HCT116 (cell line): Measurements from ENCODE around the gene PDSS1. TPM values are rescaled to one million over a fixed set of nuclear protein-coding genes. Genes with fewer than 3 reads are reported as not detected.

ENCODE experiments used
- ATAC-seq: fragments of 200-7000 bp; cut with Tn5 transposase; 2 replicates; pipeline ENCODE4 v1.9.1; 2020; ENCODE audit warnings: mild to moderate bottlenecking, moderate library complexity
- BruUV-seq: library from RNA; stranded (reverse); fragments of 400-500 nt; replicated peaks from 2 replicates; lab custom pipeline; 2021; lab: Mats Ljungman, UMichigan
- CTCF ChIA-PET: fragments of 300-600 bp; sonication (Branson Sonifier 250); formaldehyde crosslinking; loops from one replicate; lab custom pipeline; 2021; ENCODE audit warnings: antibody characterized with exemption; lab: Charles Lee
- POLR2A ChIA-PET: fragments of 300-600, 350-600 bp; sonication (Branson Sonifier 250); formaldehyde crosslinking; loops from one replicate; lab custom pipeline; 2021; ENCODE audit warnings: antibody characterized with exemption; lab: Charles Lee
- RAD21 ChIA-PET, 2 experiments: fragments of 300-600 bp; sonication (Branson Sonifier 250); formaldehyde crosslinking; loops; one replicate each; lab custom pipeline; 2023; ENCODE audit warnings: low total read pairs in 2 of 2; ENCODE audit not compliant: uncharacterized antibody in 2 of 2, unreplicated experiment in 2 of 2, low non-redundant PET in 1 of 2; lab: Charles Lee
- DNase-seq: peaks from one replicate; pipeline ENCODE4 v3.0.0-alpha.2; 2010; ENCODE audit warnings: low read depth, low spot score
- H2AFZ ChIP-seq: fragments of 200-600 bp; shearing (Covaris generic), sonication (generic); 2 replicates; pipeline ENCODE4 v1.6.1; 2017; ENCODE audit warnings: low read depth, mixed run types, mixed read lengths, antibody characterized with exemption, low read length; ENCODE audit not compliant: poor library complexity, severe bottlenecking
- H3K27ac ChIP-seq: 2 replicates; pipeline ENCODE4 v1.5.1; 2012; ENCODE audit warnings: low read depth, low read length
- H3K27me3 ChIP-seq: fragments of 200-600 bp; sonication (generic); 2 replicates; pipeline ENCODE4 v1.6.1; 2016; ENCODE audit warnings: mixed run types, low read length, mixed read lengths; ENCODE audit not compliant: insufficient read depth
- H3K36me3 ChIP-seq, 2 experiments: fragments of 200-500 bp in 1 of 2; fragments of 200-600 bp in 1 of 2; sonication (Bioruptor generic) in 1 of 2; sonication (generic) in 1 of 2; 2 replicates each; pipeline versions ENCODE4 v1.5.1 to v1.6.1; 2014 to 2016; ENCODE audit warnings: low read length in 2 of 2, inconsistent platforms in 1 of 2, mixed read lengths in 1 of 2, mixed run types in 1 of 2; ENCODE audit not compliant: insufficient read depth in 2 of 2, control insufficient read depth in 1 of 2
- H3K4me1 ChIP-seq, 2 experiments: fragments of 200-600 bp in 1 of 2; sonication (generic) in 1 of 2; 2 replicates each; pipeline versions ENCODE4 v1.5.1 to v1.6.1; 2012 to 2017; ENCODE audit warnings: low read length in 2 of 2, inconsistent platforms in 1 of 2, mild to moderate bottlenecking in 1 of 2, mixed read lengths in 1 of 2, mixed run types in 1 of 2, moderate library complexity in 1 of 2; ENCODE audit not compliant: insufficient read depth in 2 of 2, control insufficient read depth in 1 of 2
- H3K4me2 ChIP-seq: fragments of 200-600 bp; sonication (generic); 2 replicates; pipeline ENCODE4 v1.6.1; 2017; ENCODE audit warnings: mixed run types, low read length, mixed read lengths
- H3K4me3 ChIP-seq, 2 experiments: fragments of 200-600 bp in 1 of 2; sonication (generic) in 1 of 2; replicated peaks in 1 of 2; 2 replicates each; pipeline ENCODE4 v1.5.1; 2011 to 2016; ENCODE audit warnings: low read length in 2 of 2, control low read depth in 1 of 2, low read depth in 1 of 2, mild to moderate bottlenecking in 1 of 2, mixed read lengths in 1 of 2, mixed run types in 1 of 2
- H3K79me2 ChIP-seq: fragments of 200-600 bp; sonication (generic); 2 replicates; pipeline ENCODE4 v1.6.1; 2017; ENCODE audit warnings: mild to moderate bottlenecking, mixed run types, low read length, moderate library complexity, mixed read lengths; ENCODE audit not compliant: insufficient read depth
- H3K9ac ChIP-seq: fragments of 200-600 bp; sonication (generic); 2 replicates; pipeline ENCODE4 v1.6.1; 2016; ENCODE audit warnings: low read length, mixed read lengths
- H3K9me2 ChIP-seq: fragments of 200-600 bp; sonication (generic), shearing (Covaris generic); 2 replicates; pipeline ENCODE4 v1.6.1; 2017; ENCODE audit warnings: mixed run types, mild to moderate bottlenecking, moderate library complexity; ENCODE audit not compliant: insufficient read depth
- H3K9me3 ChIP-seq, 2 experiments: fragments of 200-500 bp in 1 of 2; fragments of 200-600 bp in 1 of 2; sonication (Bioruptor generic) in 1 of 2; sonication (generic) in 1 of 2; 2 replicates each; pipeline ENCODE4 v1.6.1; 2014 to 2017; ENCODE audit warnings: low read length in 2 of 2, mixed read lengths in 2 of 2, inconsistent platforms in 1 of 2, low read depth in 1 of 2, mild to moderate bottlenecking in 1 of 2, mixed run types in 1 of 2, moderate library complexity in 1 of 2; ENCODE audit not compliant: control insufficient read depth in 1 of 2, insufficient read depth in 1 of 2
- H4K20me1 ChIP-seq: fragments of 200-600 bp; sonication (generic), shearing (Covaris generic); 2 replicates; pipeline ENCODE4 v1.6.1; 2017; ENCODE audit warnings: mixed run types, mild to moderate bottlenecking, moderate library complexity; ENCODE audit not compliant: insufficient read depth
- CBX3 ChIP-seq: IDR thresholded peaks from 2 replicates; pipeline ENCODE4 v1.6.1; 2012; ENCODE audit warnings: low read depth
- EGR1 ChIP-seq: IDR thresholded peaks from 2 replicates; pipeline ENCODE4 v1.6.1; 2012; ENCODE audit warnings: low read depth
- ELF1 ChIP-seq: IDR thresholded peaks from 2 replicates; pipeline ENCODE4 v1.6.1; 2012; ENCODE audit warnings: low read depth, borderline replicate concordance
- JUND ChIP-seq: IDR thresholded peaks from 2 replicates; pipeline ENCODE4 v1.6.1; 2012
- POLR2A ChIP-seq: IDR thresholded peaks from 2 replicates; pipeline ENCODE4 v1.7.0; 2011; ENCODE audit warnings: borderline replicate concordance; ENCODE audit not compliant: insufficient read depth, insufficient read length; ENCODE audit errors: extremely low read depth
- POLR2AphosphoS5 ChIP-seq: IDR thresholded peaks from 2 replicates; pipeline ENCODE4 v1.6.1; 2011; ENCODE audit warnings: mild to moderate bottlenecking, low read depth, low read length, moderate library complexity
- SIN3A ChIP-seq: IDR thresholded peaks from 2 replicates; pipeline ENCODE4 v1.6.1; 2012; ENCODE audit warnings: low read depth
- TCF7L2 ChIP-seq: IDR thresholded peaks from 2 replicates; pipeline ENCODE4 v1.7.0; 2011; ENCODE audit warnings: borderline replicate concordance, inconsistent platforms; ENCODE audit not compliant: insufficient read depth, insufficient read length; ENCODE audit errors: extremely low read depth
- YY1 ChIP-seq: IDR thresholded peaks from 2 replicates; pipeline ENCODE4 v1.6.1; 2011; ENCODE audit warnings: low read length, low read depth, moderate library complexity, mild to moderate bottlenecking; ENCODE audit not compliant: insufficient replicate concordance; ENCODE audit errors: extremely low read depth
- ZFX ChIP-seq: fragments of 450-650 bp; IDR thresholded peaks from 2 replicates; pipeline ENCODE4 v1.6.1; 2017
- ZNF274 ChIP-seq: fragments of 200-500 bp; sonication (Bioruptor generic); IDR thresholded peaks from 2 replicates; pipeline ENCODE4 v1.6.1; 2014; ENCODE audit warnings: mild to moderate bottlenecking, low read depth, low read length, inconsistent platforms
- intact Hi-C: fragments of 100-400 bp; cut with micrococcal nuclease; formaldehyde crosslinking; loops from 2 replicates; pipeline ENCODE4 v1.10.0; 2022
- total RNA-seq: library from RNA; stranded (reverse); gene quantifications from one replicate; pipeline ENCODE4 v1.2.1, GENCODE V29; 2021; ENCODE audit not compliant: unreplicated experiment
- TF ChIP-seq, protein P1 (sequence below), 3 experiments: fragments of 200-600 bp in 1 of 3; sonication (generic) in 1 of 3; IDR thresholded peaks in 2 of 3; conservative IDR thresholded peaks in 1 of 3; 2 replicates each; pipeline ENCODE4 v1.5.1; 2012 to 2017; ENCODE audit warnings: low read depth in 2 of 3, low read length in 2 of 3, antibody characterized with exemption in 1 of 3, borderline replicate concordance in 1 of 3, control low read depth in 1 of 3, mild to moderate bottlenecking in 1 of 3, mixed read lengths in 1 of 3, mixed run types in 1 of 3, moderate library complexity in 1 of 3; ENCODE audit not compliant: insufficient read depth in 1 of 3
- TF ChIP-seq, protein P2 (sequence below): IDR thresholded peaks from 2 replicates; pipeline ENCODE4 v1.6.1; 2011; ENCODE audit warnings: mild to moderate bottlenecking, low read length, moderate library complexity; ENCODE audit not compliant: insufficient replicate concordance; ENCODE audit errors: extremely low read depth
- TF ChIP-seq, protein P3 (sequence below): IDR thresholded peaks from 2 replicates; pipeline ENCODE4 v1.6.1; 2012
- TF ChIP-seq, protein P4 (sequence below): IDR thresholded peaks from 2 replicates; pipeline ENCODE4 v1.6.1; 2012; ENCODE audit warnings: low read depth

PDSS1 gene
- total RNA-seq, 1 experiment from 2014 or later = 23.5 TPM

- Histone ChIP-seq H3K4me2 (no peak overlapping the region), H3K4me1 (peaks cover under 1 to 6% of the 10 kb centered on the region in 2 experiments; a peak in 3 of 4 replicates), H3K27ac (no peak overlapping the region), H3K9ac (no peak overlapping the region), H3K9me3 (no peaks in the 10 kb centered on the region), H3K9me2 (no peaks in the 10 kb centered on the region), H3K4me3 (no peak overlapping the region), H3K79me2 (peaks cover 89% of the 10 kb centered on the region), H2AFZ (no peak overlapping the region), H4K20me1 (0 out of 2 replicates have a peak, but pooled peaks cover 4% of the 10 kb centered on the region), H3K36me3 (peaks cover 30 to 53% of the 10 kb centered on the region in 2 experiments), H3K27me3 (no peaks in the 10 kb centered on the region)
- ChIA-PET POLR2A (no interaction called here), CTCF (no interaction called here), RAD21 (no interaction called here)
- intact Hi-C loops = no loop called here
- ATAC-seq (no peak), DNase-seq (no peak)
- no TSS peak for BruUV-seq
- TF ChIP-seq, protein P1, sequence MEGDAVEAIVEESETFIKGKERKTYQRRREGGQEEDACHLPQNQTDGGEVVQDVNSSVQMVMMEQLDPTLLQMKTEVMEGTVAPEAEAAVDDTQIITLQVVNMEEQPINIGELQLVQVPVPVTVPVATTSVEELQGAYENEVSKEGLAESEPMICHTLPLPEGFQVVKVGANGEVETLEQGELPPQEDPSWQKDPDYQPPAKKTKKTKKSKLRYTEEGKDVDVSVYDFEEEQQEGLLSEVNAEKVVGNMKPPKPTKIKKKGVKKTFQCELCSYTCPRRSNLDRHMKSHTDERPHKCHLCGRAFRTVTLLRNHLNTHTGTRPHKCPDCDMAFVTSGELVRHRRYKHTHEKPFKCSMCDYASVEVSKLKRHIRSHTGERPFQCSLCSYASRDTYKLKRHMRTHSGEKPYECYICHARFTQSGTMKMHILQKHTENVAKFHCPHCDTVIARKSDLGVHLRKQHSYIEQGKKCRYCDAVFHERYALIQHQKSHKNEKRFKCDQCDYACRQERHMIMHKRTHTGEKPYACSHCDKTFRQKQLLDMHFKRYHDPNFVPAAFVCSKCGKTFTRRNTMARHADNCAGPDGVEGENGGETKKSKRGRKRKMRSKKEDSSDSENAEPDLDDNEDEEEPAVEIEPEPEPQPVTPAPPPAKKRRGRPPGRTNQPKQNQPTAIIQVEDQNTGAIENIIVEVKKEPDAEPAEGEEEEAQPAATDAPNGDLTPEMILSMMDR (IDR thresholded peaks at IDR 0.05 in 2 of 3, conservative IDR thresholded peaks at IDR 0.05 in 1 of 3; ENCODE audit: borderline replicate concordance in 1 of 3, insufficient read depth in 1 of 3, low read depth in 2 of 3, low read length in 2 of 3) = no peak
- no peak for TF ChIP-seq ZNF274
- TF ChIP-seq, protein P2, sequence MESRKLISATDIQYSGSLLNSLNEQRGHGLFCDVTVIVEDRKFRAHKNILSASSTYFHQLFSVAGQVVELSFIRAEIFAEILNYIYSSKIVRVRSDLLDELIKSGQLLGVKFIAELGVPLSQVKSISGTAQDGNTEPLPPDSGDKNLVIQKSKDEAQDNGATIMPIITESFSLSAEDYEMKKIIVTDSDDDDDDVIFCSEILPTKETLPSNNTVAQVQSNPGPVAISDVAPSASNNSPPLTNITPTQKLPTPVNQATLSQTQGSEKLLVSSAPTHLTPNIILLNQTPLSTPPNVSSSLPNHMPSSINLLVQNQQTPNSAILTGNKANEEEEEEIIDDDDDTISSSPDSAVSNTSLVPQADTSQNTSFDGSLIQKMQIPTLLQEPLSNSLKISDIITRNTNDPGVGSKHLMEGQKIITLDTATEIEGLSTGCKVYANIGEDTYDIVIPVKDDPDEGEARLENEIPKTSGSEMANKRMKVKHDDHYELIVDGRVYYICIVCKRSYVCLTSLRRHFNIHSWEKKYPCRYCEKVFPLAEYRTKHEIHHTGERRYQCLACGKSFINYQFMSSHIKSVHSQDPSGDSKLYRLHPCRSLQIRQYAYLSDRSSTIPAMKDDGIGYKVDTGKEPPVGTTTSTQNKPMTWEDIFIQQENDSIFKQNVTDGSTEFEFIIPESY = no peak
- no peak for TF ChIP-seq POLR2AphosphoS5
- TF ChIP-seq POLR2A = no peak
- no peak for TF ChIP-seq CBX3
- TF ChIP-seq, protein P3, sequence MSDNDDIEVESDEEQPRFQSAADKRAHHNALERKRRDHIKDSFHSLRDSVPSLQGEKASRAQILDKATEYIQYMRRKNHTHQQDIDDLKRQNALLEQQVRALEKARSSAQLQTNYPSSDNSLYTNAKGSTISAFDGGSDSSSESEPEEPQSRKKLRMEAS = no peak
- no peak for TF ChIP-seq SIN3A
- TF ChIP-seq ZFX = no peak
- no peak for TF ChIP-seq YY1
- TF ChIP-seq, protein P4, sequence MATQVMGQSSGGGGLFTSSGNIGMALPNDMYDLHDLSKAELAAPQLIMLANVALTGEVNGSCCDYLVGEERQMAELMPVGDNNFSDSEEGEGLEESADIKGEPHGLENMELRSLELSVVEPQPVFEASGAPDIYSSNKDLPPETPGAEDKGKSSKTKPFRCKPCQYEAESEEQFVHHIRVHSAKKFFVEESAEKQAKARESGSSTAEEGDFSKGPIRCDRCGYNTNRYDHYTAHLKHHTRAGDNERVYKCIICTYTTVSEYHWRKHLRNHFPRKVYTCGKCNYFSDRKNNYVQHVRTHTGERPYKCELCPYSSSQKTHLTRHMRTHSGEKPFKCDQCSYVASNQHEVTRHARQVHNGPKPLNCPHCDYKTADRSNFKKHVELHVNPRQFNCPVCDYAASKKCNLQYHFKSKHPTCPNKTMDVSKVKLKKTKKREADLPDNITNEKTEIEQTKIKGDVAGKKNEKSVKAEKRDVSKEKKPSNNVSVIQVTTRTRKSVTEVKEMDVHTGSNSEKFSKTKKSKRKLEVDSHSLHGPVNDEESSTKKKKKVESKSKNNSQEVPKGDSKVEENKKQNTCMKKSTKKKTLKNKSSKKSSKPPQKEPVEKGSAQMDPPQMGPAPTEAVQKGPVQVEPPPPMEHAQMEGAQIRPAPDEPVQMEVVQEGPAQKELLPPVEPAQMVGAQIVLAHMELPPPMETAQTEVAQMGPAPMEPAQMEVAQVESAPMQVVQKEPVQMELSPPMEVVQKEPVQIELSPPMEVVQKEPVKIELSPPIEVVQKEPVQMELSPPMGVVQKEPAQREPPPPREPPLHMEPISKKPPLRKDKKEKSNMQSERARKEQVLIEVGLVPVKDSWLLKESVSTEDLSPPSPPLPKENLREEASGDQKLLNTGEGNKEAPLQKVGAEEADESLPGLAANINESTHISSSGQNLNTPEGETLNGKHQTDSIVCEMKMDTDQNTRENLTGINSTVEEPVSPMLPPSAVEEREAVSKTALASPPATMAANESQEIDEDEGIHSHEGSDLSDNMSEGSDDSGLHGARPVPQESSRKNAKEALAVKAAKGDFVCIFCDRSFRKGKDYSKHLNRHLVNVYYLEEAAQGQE = no peak
- TF ChIP-seq TCF7L2 = no peak
- no peak for TF ChIP-seq JUND
- no peak for TF ChIP-seq ELF1
- no peak for TF ChIP-seq EGR1
These were observed 6.5 kb downstream of the PDSS1 start for GRCh38 chr10:26703974-26704373.
